Measurements from ENCODE around the gene PKNOX2.

Gene PKNOX2, protein sequence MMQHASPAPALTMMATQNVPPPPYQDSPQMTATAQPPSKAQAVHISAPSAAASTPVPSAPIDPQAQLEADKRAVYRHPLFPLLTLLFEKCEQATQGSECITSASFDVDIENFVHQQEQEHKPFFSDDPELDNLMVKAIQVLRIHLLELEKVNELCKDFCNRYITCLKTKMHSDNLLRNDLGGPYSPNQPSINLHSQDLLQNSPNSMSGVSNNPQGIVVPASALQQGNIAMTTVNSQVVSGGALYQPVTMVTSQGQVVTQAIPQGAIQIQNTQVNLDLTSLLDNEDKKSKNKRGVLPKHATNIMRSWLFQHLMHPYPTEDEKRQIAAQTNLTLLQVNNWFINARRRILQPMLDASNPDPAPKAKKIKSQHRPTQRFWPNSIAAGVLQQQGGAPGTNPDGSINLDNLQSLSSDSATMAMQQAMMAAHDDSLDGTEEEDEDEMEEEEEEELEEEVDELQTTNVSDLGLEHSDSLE

GRCh38 chr11:125164422-125165110 is at the start of gene PKNOX2:
Gene PKNOX2, plus strand, starts transcription at chr11:125164751. Its CDS starts 186,555 bp downstream, at chr11:125351306.
- DNase-seq (ENCODE audit: low read depth, low spot score) = peak; percentile 49

GRCh38 chr11:125117429-125117828 is 47.1 kb upstream of the PKNOX2 start:
- DNase-seq (ENCODE audit: low read depth, low spot score) = no peak

GRCh38 chr11:125123194-125123946 is 41.2 kb upstream of the PKNOX2 start:
- no peak for DNase-seq (ENCODE audit: low read depth, low spot score)

DNA sequence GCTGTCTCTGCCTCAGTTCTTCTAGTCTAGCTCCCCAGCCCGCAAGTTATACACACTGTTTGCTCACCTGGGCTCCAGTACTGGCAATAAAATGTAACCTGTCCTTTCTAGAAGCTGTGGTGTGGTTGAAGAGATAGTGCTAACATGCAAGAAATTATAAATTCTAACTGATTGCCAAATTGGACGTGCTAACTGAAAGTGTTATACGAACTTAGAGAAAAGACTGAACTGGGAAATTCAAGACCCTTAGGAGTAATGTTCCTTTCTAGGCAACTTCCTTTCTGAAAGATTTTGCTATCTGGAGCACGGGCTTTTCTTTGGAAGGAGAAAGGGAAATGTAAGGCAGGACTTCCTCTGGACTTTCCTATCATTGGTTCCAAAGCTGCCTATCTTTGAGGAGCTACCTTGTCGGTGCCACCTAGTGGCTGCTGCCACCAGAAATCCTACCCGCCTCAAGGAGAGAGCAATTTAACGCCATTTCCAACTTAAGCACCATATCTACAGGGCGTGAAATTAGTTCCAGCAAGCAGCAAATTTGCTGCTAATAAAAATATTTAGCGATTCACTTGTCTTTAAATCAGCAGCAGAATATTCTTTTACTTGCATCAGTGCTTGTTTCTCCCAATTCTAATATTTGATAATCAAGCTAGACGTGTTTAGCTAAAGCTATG is 40.5 kb upstream of the PKNOX2 start:
- no peak for DNase-seq (ENCODE audit: low read depth, low spot score)

- DNase-seq (ENCODE audit: low read depth, low spot score) = no peak
Measured at GRCh38 chr11:125124618-125124992, 39.9 kb upstream of the PKNOX2 start.

DNA sequence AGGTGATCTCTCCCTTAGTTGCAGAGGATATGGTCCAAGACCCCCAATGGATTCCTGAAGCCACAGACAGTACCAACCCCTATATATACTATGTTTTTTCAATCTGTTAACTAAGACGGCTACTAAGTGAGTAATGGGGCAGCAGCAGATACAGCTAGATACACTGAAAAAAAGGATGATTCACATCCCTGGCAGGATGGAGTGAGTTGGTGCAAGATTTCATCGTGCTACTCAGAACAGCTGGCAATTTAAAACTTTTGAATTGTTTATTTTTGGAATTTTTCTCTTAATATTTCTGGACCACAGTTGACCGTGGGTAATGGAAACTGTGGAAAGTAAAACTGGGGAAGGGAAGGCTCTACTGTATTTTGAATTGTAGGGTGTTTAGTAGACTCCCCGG is 36.1 kb upstream of the PKNOX2 start:
- no peak for DNase-seq (ENCODE audit: low read depth, low spot score)

- DNase-seq (ENCODE audit: low read depth, low spot score) = no peak
Measured at GRCh38 chr11:125129316-125129993, 35.1 kb upstream of the PKNOX2 start.

DNA sequence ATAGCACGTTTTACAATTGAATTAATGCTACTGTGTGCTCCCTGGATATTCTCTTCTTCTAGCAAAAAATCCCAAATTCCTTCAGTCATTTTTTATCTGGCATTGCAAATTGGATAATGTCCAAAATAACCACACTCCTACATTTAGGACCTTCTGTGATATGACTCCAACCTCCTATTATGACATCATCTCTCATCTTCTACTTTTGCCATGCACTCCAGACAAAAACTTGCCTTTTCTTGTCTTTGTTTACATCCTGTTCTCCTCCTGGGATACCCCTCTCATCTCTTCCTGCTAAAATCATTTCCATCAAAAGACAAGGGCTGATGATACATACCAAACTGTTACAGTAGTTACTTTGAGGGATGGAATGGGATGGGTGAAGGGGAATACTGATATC is 32.5 kb upstream of the PKNOX2 start:
- no peak for DNase-seq (ENCODE audit: low read depth, low spot score)

GRCh38 chr11:125132596-125132995 is 32.0 kb upstream of the PKNOX2 start:
- no peak for DNase-seq (ENCODE audit: low read depth, low spot score)

DNA sequence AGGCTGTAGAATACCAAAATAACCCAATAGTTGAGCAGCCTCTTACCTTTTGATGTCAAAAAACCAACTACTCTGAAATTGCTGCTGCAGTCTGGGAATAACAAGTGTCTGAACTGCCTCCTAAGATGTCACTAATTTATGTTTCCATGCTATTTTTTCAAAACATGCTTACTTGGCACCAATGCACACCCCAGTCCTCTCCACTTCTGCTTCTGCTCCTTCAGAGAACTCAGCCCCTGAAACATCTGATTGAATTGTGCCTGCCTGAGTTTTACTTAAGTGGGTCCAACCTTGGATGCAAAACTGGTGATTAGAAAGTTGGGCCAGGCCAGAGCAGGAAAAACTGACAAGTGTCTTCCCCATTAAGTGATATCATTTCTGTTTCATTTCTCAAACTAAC is 28.6 kb upstream of the PKNOX2 start:
- no peak for DNase-seq (ENCODE audit: low read depth, low spot score)

- no peak for DNase-seq (ENCODE audit: low read depth, low spot score)
Measured at GRCh38 chr11:125138966-125139365, 25.6 kb upstream of the PKNOX2 start.

GRCh38 chr11:125139778-125140177 is 24.8 kb upstream of the PKNOX2 start:
- DNase-seq (ENCODE audit: low read depth, low spot score) = no peak

- no peak for DNase-seq (ENCODE audit: low read depth, low spot score)
Measured at GRCh38 chr11:125140233-125140632, 24.3 kb upstream of the PKNOX2 start.

DNA sequence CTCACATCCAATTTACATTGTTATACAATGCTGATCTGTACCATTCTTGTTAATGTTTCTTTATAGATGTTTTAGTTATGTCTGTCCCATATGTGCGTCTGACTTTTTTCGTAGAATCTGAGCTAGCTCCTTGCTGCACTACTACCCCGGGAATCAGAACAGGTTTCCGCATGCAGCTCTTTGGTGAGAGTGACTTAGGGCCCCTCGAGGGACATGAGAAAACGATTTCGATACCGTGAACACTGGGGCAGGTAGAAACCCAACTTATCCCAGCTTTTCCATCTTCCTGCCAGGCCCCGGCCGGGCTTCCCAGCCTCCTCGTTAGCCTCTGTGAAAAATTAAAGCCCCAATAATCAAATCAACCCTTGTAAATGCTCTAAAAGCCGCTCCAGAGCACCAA is 23.4 kb upstream of the PKNOX2 start:
- no peak for DNase-seq (ENCODE audit: low read depth, low spot score)

- DNase-seq (ENCODE audit: low read depth, low spot score) = peak; percentile 21
Measured at GRCh38 chr11:125141686-125142535, 22.6 kb upstream of the PKNOX2 start.

DNA sequence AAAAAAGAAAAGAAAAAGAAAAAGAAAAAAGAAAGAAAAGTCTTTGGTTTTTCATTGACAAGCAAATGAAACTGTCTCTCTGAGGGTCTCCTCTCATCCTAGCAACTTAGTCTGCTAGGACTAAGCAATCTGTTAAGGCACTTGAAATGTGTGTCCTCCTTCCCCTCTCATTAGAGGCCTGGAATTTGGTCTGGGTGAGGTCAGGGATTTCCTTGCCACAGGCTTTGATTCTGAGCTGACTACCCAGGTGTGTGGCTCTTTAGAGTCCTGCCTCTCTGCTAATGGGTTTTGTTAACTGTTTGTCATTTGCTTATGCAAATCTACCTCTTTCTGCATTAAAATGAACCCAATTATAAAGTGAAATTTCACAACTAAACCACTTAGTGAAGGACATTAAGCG is 18.3 kb upstream of the PKNOX2 start:
- DNase-seq (ENCODE audit: low read depth, low spot score) = no peak

DNA sequence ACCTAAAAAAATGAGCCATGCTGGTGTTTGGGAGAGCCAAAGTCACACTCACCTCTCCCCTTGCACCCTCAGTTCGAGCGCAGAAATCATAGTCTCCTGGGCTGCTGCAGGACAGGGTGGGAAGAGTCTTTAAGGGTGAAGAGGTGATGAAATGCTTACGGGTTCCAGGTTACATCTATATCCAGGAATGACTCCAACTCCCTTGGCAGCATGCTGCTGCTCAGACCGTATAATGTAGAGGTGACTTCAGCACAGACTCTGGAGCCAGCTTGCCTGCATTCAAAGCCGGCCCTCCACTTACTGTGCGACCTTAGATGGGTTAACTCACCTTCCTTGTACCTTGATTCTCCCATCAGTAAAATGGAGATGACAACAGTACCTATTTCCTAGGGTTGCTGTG is 17.3 kb upstream of the PKNOX2 start:
- no peak for DNase-seq (ENCODE audit: low read depth, low spot score)

DNA sequence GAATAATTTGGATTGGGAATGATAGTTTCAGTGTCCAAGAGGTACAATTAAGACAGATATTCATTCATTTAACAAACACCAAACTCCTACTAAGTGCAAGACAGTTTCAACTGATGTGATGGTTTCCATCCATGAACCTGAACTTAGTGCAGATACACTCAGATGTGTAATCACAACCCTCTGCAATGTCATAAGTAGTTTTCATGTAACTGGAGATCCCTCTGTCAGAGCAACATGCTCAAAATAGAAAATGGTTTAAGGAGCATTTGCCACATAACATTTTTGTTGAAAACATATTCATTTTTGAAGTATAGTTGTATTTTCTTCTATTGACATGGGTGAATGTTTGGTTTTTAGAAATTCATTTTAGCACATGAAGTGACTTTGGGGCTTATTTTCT is 16.5 kb upstream of the PKNOX2 start:
- DNase-seq (ENCODE audit: low read depth, low spot score) = no peak

GRCh38 chr11:125148743-125149142 is 15.8 kb upstream of the PKNOX2 start:
- no peak for DNase-seq (ENCODE audit: low read depth, low spot score)

GRCh38 chr11:125153837-125154236 is 10.7 kb upstream of the PKNOX2 start:
- no peak for DNase-seq (ENCODE audit: low read depth, low spot score)

All from activated CD4-positive, CD25-positive, alpha-beta regulatory T cell treated with anti-CD3 and anti-CD28 coated beads, Interleukin-2, amount 50 U/mL, for 16 hours (primary cell).